SK-N-SH (cell line): Measurements from ENCODE around the gene WNT16. TPM values are rescaled to one million over a fixed set of nuclear protein-coding genes. Genes with fewer than 3 reads are reported as not detected.

ENCODE experiments used
- CTCF ChIA-PET: fragments of 300-600, 350-600 bp; formaldehyde crosslinking; extraction: SDS; loops from one replicate; lab custom pipeline; 2021; lab: Yijun Ruan, JAX
- POLR2A ChIA-PET: fragments of 350-600 bp; sonication (Branson Sonifier 250); formaldehyde crosslinking; extraction: SDS; loops from one replicate; lab custom pipeline; 2020; ENCODE audit warnings: antibody characterized with exemption, inconsistent platforms; lab: Yijun Ruan, JAX
- DNase-seq: peaks from one replicate; pipeline ENCODE4 v3.0.0; 2012
- H2AFZ ChIP-seq: fragments of 200-600 bp; sonication (generic); 2 replicates; pipeline ENCODE4 v1.8.1; 2016; ENCODE audit warnings: antibody characterized with exemption, mild to moderate bottlenecking, low read depth
- H3F3A ChIP-seq: fragments of 200-600 bp; sonication (generic); replicated peaks from 2 replicates; pipeline ENCODE3; 2016; ENCODE audit warnings: antibody characterized with exemption, mild to moderate bottlenecking; ENCODE audit not compliant: insufficient read depth
- H3K27ac ChIP-seq, 2 experiments: fragments of 200-500 bp in 1 of 2; fragments of 200-600 bp in 1 of 2; sonication (Bioruptor generic) in 1 of 2; sonication (generic), shearing (Covaris generic) in 1 of 2; 2 replicates each; pipeline versions ENCODE4 v1.5.1 to v1.6.1; 2014 to 2016; ENCODE audit warnings: low read depth in 2 of 2, inconsistent platforms in 1 of 2, low read length in 1 of 2, mild to moderate bottlenecking in 1 of 2, mixed read lengths in 1 of 2
- H3K27me3 ChIP-seq: fragments of 200-600 bp; sonication (generic), shearing (Covaris generic); 2 replicates; pipeline ENCODE4 v1.6.1; 2016; ENCODE audit warnings: mixed run types; ENCODE audit not compliant: insufficient read depth
- H3K36me3 ChIP-seq, 2 experiments: fragments of 200-500 bp in 1 of 2; fragments of 200-600 bp in 1 of 2; sonication (Bioruptor generic) in 1 of 2; sonication (generic) in 1 of 2; replicated peaks in 1 of 2; 2 replicates each; pipeline versions ENCODE3 to v1.5.1; 2014 to 2016; ENCODE audit warnings: low read length in 1 of 2, mild to moderate bottlenecking in 1 of 2; ENCODE audit not compliant: insufficient read depth in 2 of 2, control insufficient read depth in 1 of 2
- H3K4me1 ChIP-seq, 2 experiments: fragments of 200-500 bp in 1 of 2; fragments of 200-600 bp in 1 of 2; sonication (Bioruptor generic) in 1 of 2; sonication (generic), shearing (Covaris generic) in 1 of 2; 2 replicates each; pipeline versions ENCODE4 v1.5.1 to v1.6.1; 2014 to 2016; ENCODE audit warnings: low read depth in 1 of 2, low read length in 1 of 2, mixed run types in 1 of 2; ENCODE audit not compliant: insufficient read depth in 2 of 2, control insufficient read depth in 1 of 2
- H3K4me2 ChIP-seq: fragments of 200-600 bp; sonication (generic), shearing (Covaris generic); 2 replicates; pipeline ENCODE4 v1.6.1; 2017; ENCODE audit warnings: mixed run types
- H3K4me3 ChIP-seq, 2 experiments: fragments of 200-500 bp in 1 of 2; fragments of 200-600 bp in 1 of 2; sonication (Bioruptor generic) in 1 of 2; sonication (generic), shearing (Covaris generic) in 1 of 2; 2 replicates each; pipeline versions ENCODE4 v1.5.1 to v1.8.1; 2014 to 2016; ENCODE audit warnings: low read depth in 2 of 2, inconsistent platforms in 1 of 2, low read length in 1 of 2, mild to moderate bottlenecking in 1 of 2, mixed read lengths in 1 of 2, moderate library complexity in 1 of 2
- H3K79me2 ChIP-seq: fragments of 200-600 bp; sonication (generic); 2 replicates; pipeline ENCODE4 v1.8.1; 2017; ENCODE audit warnings: mild to moderate bottlenecking; ENCODE audit not compliant: insufficient read depth
- H3K9ac ChIP-seq: fragments of 200-600 bp; sonication (generic); 2 replicates; pipeline ENCODE4 v1.6.1; 2017; ENCODE audit warnings: mixed run types
- H3K9me2 ChIP-seq: fragments of 200-600 bp; sonication (generic); 2 replicates; pipeline ENCODE4 v1.6.1; 2017; ENCODE audit warnings: mixed run types
- H3K9me3 ChIP-seq: fragments of 200-600 bp; sonication (generic); 2 replicates; pipeline ENCODE4 v1.6.1; 2017; ENCODE audit warnings: mixed run types, mild to moderate bottlenecking, moderate library complexity
- H4K20me1 ChIP-seq: fragments of 200-600 bp; sonication (generic); 2 replicates; pipeline ENCODE4 v1.6.1; 2017; ENCODE audit warnings: mild to moderate bottlenecking, mixed run types; ENCODE audit not compliant: insufficient read depth
- CTCF ChIP-seq: fragments of 200-600 bp; sonication (generic); IDR thresholded peaks from 2 replicates; pipeline ENCODE4 v1.6.1; 2017; ENCODE audit warnings: antibody characterized with exemption, mild to moderate bottlenecking, moderate library complexity
- EP300 ChIP-seq, 2 experiments: IDR thresholded peaks; 2 replicates each; pipeline versions ENCODE4 v1.4.0 to v1.6.1; 2012; ENCODE audit warnings: borderline replicate concordance in 1 of 2, low read depth in 1 of 2, low read length in 1 of 2
- FOSL2 ChIP-seq: IDR thresholded peaks from 2 replicates; pipeline ENCODE4 v1.4.0; 2012; ENCODE audit warnings: low read depth, mild to moderate bottlenecking, moderate library complexity, borderline replicate concordance
- FOXJ3 ChIP-seq: sonication (generic); formaldehyde crosslinking; IDR thresholded peaks from 2 replicates; pipeline ENCODE4 v1.5.1; 2020; ENCODE audit warnings: mild to moderate bottlenecking, missing genetic modification reagents
- GABPA ChIP-seq: IDR thresholded peaks from 2 replicates; pipeline ENCODE4 v1.4.0; 2012; ENCODE audit warnings: low read depth, mild to moderate bottlenecking
- GATA2 ChIP-seq: sonication (generic); formaldehyde crosslinking; IDR thresholded peaks from 2 replicates; pipeline ENCODE4 v1.5.0; 2020; ENCODE audit warnings: mild to moderate bottlenecking, missing genetic modification reagents
- IRF3 ChIP-seq: fragments of 150-350 bp; IDR thresholded peaks from 2 replicates; pipeline ENCODE4 v1.6.1; 2016; ENCODE audit warnings: mild to moderate bottlenecking, low read depth, low read length
- JUND ChIP-seq: IDR thresholded peaks from 2 replicates; pipeline ENCODE4 v1.4.0; 2012
- MAX ChIP-seq: IDR thresholded peaks from 2 replicates; pipeline ENCODE4 v1.4.0; 2012; ENCODE audit warnings: low read depth
- PBX3 ChIP-seq: IDR thresholded peaks from 2 replicates; pipeline ENCODE4; 2012
- RCOR1 ChIP-seq: fragments of 150-350 bp; IDR thresholded peaks from 2 replicates; pipeline ENCODE4 v1.6.1; 2017; ENCODE audit warnings: antibody characterized with exemption, low read length
- RXRA ChIP-seq: IDR thresholded peaks from 2 replicates; pipeline ENCODE4 v1.4.0; 2012; ENCODE audit warnings: low read depth, mild to moderate bottlenecking, borderline replicate concordance
- SMC3 ChIP-seq: IDR thresholded peaks from 2 replicates; pipeline ENCODE4 v1.6.1; 2012; ENCODE audit warnings: low read depth, low read length, improper control_type of control experiment
- YY1 ChIP-seq: IDR thresholded peaks from 2 replicates; pipeline ENCODE4 v1.4.0; 2012; ENCODE audit warnings: low read depth, mild to moderate bottlenecking
- ZBTB33 ChIP-seq: IDR thresholded peaks from 2 replicates; pipeline ENCODE4 v1.4.0; 2012; ENCODE audit warnings: low read depth, borderline replicate concordance
- WGBS: methylation state at CpG from one replicate; pipeline ENCODE4 v1.1.6; 2017; ENCODE audit warnings: low lambda C conversion rate; 5-methylcytosine and 5-hydroxymethylcytosine counted together
- polyA plus RNA-seq, 3 experiments: library from polyadenylated mRNA; depleted of rRNA; stranded (reverse); fragments of >200 nt; gene quantifications; 2 replicates each; pipeline ENCODE4 v1.2.3, GENCODE V29; 2012

Gene WNT16
- polyA plus RNA-seq, 1 of the 3 experiments (the other 2 are of a cell fraction), result 0.05 TPM

- Histone ChIP-seq H3K27ac (peak overlapping the region in 1 of 2 experiments; percentile 14; a peak in 1 of 4 replicates), H4K20me1 (no peaks in the 10 kb centered on the region), H3K9ac (no peak overlapping the region), H3K27me3 (no peaks in the 10 kb centered on the region), H3K9me3 (no peaks in the 10 kb centered on the region), H3K4me3 (no peak overlapping the region), H3K4me2 (no peak overlapping the region), H3F3A (peaks cover 17% of the 10 kb centered on the region), H3K4me1 (peaks cover 4 to 35% of the 10 kb centered on the region in 2 experiments; a peak in 3 of 4 replicates), H3K36me3 (peaks cover 64 to 72% of the 10 kb centered on the region in 2 experiments), H3K9me2 (no peaks in the 10 kb centered on the region), H2AFZ (no peak overlapping the region), H3K79me2 (peaks cover 26% of the 10 kb centered on the region)
- no peak for DNase-seq
- 96% methylated on average over 1 of the region's 1 CpG for WGBS
- ChIA-PET CTCF (interaction anchor here (0.7 to 2.5 kb wide), 3 partner anchors 25 to 176 kb away, joined by 3 to 14 read pairs (median 3); partner anchors contain the start of gene FAM3C), POLR2A (no interaction called here)
- TF ChIP-seq RCOR1 (no peak), CTCF (no peak), GABPA (no peak), GATA2 (CRISPR knock-in tag) (no peak), PBX3 (no peak), FOSL2 (no peak), RXRA (no peak), YY1 (no peak), FOXJ3 (CRISPR knock-in tag) (no peak), EP300 (IDR thresholded peaks at IDR 0.05; ENCODE audit: borderline replicate concordance in 1 of 2, low read depth in 1 of 2, low read length in 1 of 2) (no peak), ZBTB33 (no peak)
These were observed 42.6 kb downstream of the WNT16 start for GRCh38 chr7:121371367-121371766.

- Histone ChIP-seq H3K9me3 (no peaks in the 10 kb centered on the region), H3K4me2 (no peak overlapping the region), H3K9me2 (no peaks in the 10 kb centered on the region), H3K36me3 (peaks cover 65 to 76% of the 10 kb centered on the region in 2 experiments), H3F3A (peaks cover 21% of the 10 kb centered on the region), H3K4me1 (peaks cover 4 to 35% of the 10 kb centered on the region in 2 experiments; a peak in 3 of 4 replicates), H3K27ac (peak overlapping the region; percentile 21 to 66; a peak in 2 of 4 replicates), H3K27me3 (no peaks in the 10 kb centered on the region), H3K9ac (no peak overlapping the region), H3K79me2 (peaks cover 26% of the 10 kb centered on the region), H2AFZ (no peak overlapping the region), H3K4me3 (no peak overlapping the region), H4K20me1 (no peaks in the 10 kb centered on the region)
- TF ChIP-seq IRF3 (no peak), JUND (no peak), MAX (no peak), SMC3 (no peak), GATA2 (CRISPR knock-in tag) (no peak), CTCF (no peak), RCOR1 (no peak), FOSL2 (no peak)
- WGBS, result 69% methylated on average over 2 of the region's 2 CpGs
- no peak for DNase-seq
- ChIA-PET POLR2A (no interaction called here), CTCF (interaction anchor here (0.9 to 2.5 kb wide), 5 partner anchors 10 to 175 kb away, joined by 3 to 14 read pairs (median 4); partner anchors contain the start of gene FAM3C)
These were observed 43.1 kb downstream of the WNT16 start for GRCh38 chr7:121371883-121372282.
